Neural progenitor cell (in vitro differentiated cells): ENCODE measurements around the gene TRABD2B. TPM values are rescaled to one million over a fixed set of nuclear protein-coding genes. Genes with fewer than 3 reads are reported as not detected.

Experiments used
- DNase-seq: peaks from one replicate; pipeline ENCODE4 v3.0.0-alpha.2; 2016; ENCODE audit warnings: low spot score
- H2AFZ ChIP-seq: fragments of 200-600 bp; sonication (generic); replicated peaks from 2 replicates; pipeline ENCODE4 v1.6.1; 2016; ENCODE audit warnings: antibody characterized with exemption
- H3F3A ChIP-seq: fragments of 200-600 bp; sonication (generic); 2 replicates; pipeline ENCODE4 v1.6.1; 2016; ENCODE audit warnings: antibody characterized with exemption, low read depth
- H3K27ac ChIP-seq: fragments of 200-600 bp; sonication (generic); 2 replicates; pipeline ENCODE4 v1.5.1; 2016; ENCODE audit warnings: mild to moderate bottlenecking
- H3K27me3 ChIP-seq: fragments of 200-600 bp; sonication (generic); 2 replicates; pipeline ENCODE4 v1.6.1; 2016; ENCODE audit warnings: mild to moderate bottlenecking, moderate library complexity
- H3K36me3 ChIP-seq: fragments of 200-600 bp; sonication (generic); 2 replicates; pipeline ENCODE4 v1.5.1; 2016
- H3K4me1 ChIP-seq: fragments of 200-600 bp; sonication (generic); 2 replicates; pipeline ENCODE4 v1.6.1; 2016; ENCODE audit warnings: mixed run types
- H3K4me2 ChIP-seq: fragments of 200-600 bp; sonication (generic); 2 replicates; pipeline ENCODE4 v1.6.1; 2016
- H3K4me3 ChIP-seq: fragments of 200-600 bp; sonication (generic); 2 replicates; pipeline ENCODE4 v1.5.1; 2016
- H3K79me2 ChIP-seq: fragments of 200-600 bp; sonication (generic); 2 replicates; pipeline ENCODE4 v1.6.1; 2016; ENCODE audit warnings: low read depth
- H3K9ac ChIP-seq: fragments of 200-600 bp; sonication (generic); 2 replicates; pipeline ENCODE4 v1.6.1; 2016
- H3K9me3 ChIP-seq: fragments of 200-600 bp; sonication (generic); 2 replicates; pipeline ENCODE4 v1.5.1; 2016; ENCODE audit warnings: low read depth
- H4K20me1 ChIP-seq: fragments of 200-600 bp; sonication (generic); 2 replicates; pipeline ENCODE4 v1.6.1; 2016; ENCODE audit warnings: low read depth
- H3K27ac Mint-ChIP-seq: 3 replicates; pipeline ENCODE4 v1.8.0; 2021; ENCODE audit warnings: mixed read lengths
- H3K27me3 Mint-ChIP-seq: 2 replicates; pipeline ENCODE4 v1.8.0; 2022; ENCODE audit warnings: low read depth, mild to moderate bottlenecking, inconsistent platforms, moderate library complexity, mixed read lengths; ENCODE audit not compliant: insufficient read depth
- H3K36me3 Mint-ChIP-seq: 3 replicates; pipeline ENCODE4 v1.8.0; 2021; ENCODE audit warnings: mixed read lengths
- H3K4me1 Mint-ChIP-seq: 3 replicates; pipeline ENCODE4 v1.8.0; 2021; ENCODE audit warnings: mixed read lengths
- H3K4me3 Mint-ChIP-seq: 3 replicates; pipeline ENCODE4 v1.8.0; 2021; ENCODE audit warnings: mild to moderate bottlenecking, moderate library complexity, mixed read lengths
- H3K9me3 Mint-ChIP-seq: 3 replicates; pipeline ENCODE4 v1.8.0; 2020; ENCODE audit warnings: mixed read lengths
- CTCF ChIP-seq: fragments of 200-600 bp; sonication (generic); IDR thresholded peaks from 2 replicates; pipeline ENCODE4 v1.5.1; 2017; ENCODE audit warnings: antibody characterized with exemption, mild to moderate bottlenecking
- EZH2 ChIP-seq: fragments of 200-600 bp; sonication (generic); IDR thresholded peaks from 2 replicates; pipeline ENCODE4 v1.6.1; 2017; ENCODE audit warnings: antibody characterized with exemption, mild to moderate bottlenecking, moderate library complexity
- EZH2phosphoT487 ChIP-seq: fragments of 200-600 bp; sonication (generic); IDR thresholded peaks from 2 replicates; pipeline ENCODE4 v1.6.1; 2017; ENCODE audit warnings: antibody characterized with exemption
- total RNA-seq: library from RNA; depleted of rRNA; stranded (reverse); fragments of >200 nt; gene quantifications from 2 replicates; pipeline ENCODE4 v1.2.3, GENCODE V29; 2015; ENCODE audit warnings: low replicate concordance

Gene TRABD2B
- total RNA-seq, 1 donor from 2014 or later, result 0.09 TPM

- Mint-ChIP-seq H3K4me1 (peaks cover 49% of the 10 kb centered on the region), H3K9me3 (no peaks in the 10 kb centered on the region), H3K36me3 (no peaks in the 10 kb centered on the region), H3K27me3 (peaks cover 6% of the 10 kb centered on the region), H3K4me3 (no peak overlapping the region), H3K27ac (peak overlapping the region; percentile 97)
- no peak for TF ChIP-seq CTCF
- TF ChIP-seq EZH2, result no peak
- TF ChIP-seq EZH2phosphoT487, result no peak
- H3K79me2 ChIP-seq, result no peaks in the 10 kb centered on the region
- H3K27me3 ChIP-seq, result no peaks in the 10 kb centered on the region
- H3K9me3 ChIP-seq, result no peaks in the 10 kb centered on the region
- no peak overlapping the region for H3K4me2 ChIP-seq
- no peak overlapping the region for H3K4me3 ChIP-seq
- no peaks in the 10 kb centered on the region for H3K36me3 ChIP-seq
- H3K9ac ChIP-seq, result no peak overlapping the region
- H2AFZ ChIP-seq, result no peak overlapping the region
- H3K27ac ChIP-seq, result no peak overlapping the region
- no peaks in the 10 kb centered on the region for H4K20me1 ChIP-seq
- peaks cover 7% of the 10 kb centered on the region for H3K4me1 ChIP-seq
- no peaks in the 10 kb centered on the region for H3F3A ChIP-seq
- DNase-seq, result no peak
Observed at GRCh38 chr1:47814612-47815395, 182.4 kb downstream of the TRABD2B start.

GRCh38 chr1:47813970-47814369, 183.2 kb downstream of the TRABD2B start:
- Histone ChIP-seq H3K4me2 (no peak overlapping the region), H3K79me2 (no peaks in the 10 kb centered on the region), H3K27me3 (no peaks in the 10 kb centered on the region), H3K4me3 (no peak overlapping the region), H2AFZ (no peak overlapping the region), H3F3A (no peaks in the 10 kb centered on the region), H3K4me1 (peaks cover 7% of the 10 kb centered on the region), H3K27ac (no peak overlapping the region), H3K36me3 (no peaks in the 10 kb centered on the region), H3K9me3 (no peaks in the 10 kb centered on the region), H3K9ac (no peak overlapping the region), H4K20me1 (no peaks in the 10 kb centered on the region)
- Mint-ChIP-seq H3K4me3 (peak overlapping the region; percentile 9), H3K9me3 (no peaks in the 10 kb centered on the region), H3K27ac (peak overlapping the region; percentile 97), H3K27me3 (peaks cover 6% of the 10 kb centered on the region), H3K4me1 (peaks cover 49% of the 10 kb centered on the region), H3K36me3 (no peaks in the 10 kb centered on the region)
- DNase-seq, result no peak
- TF ChIP-seq EZH2phosphoT487 (no peak), EZH2 (no peak), CTCF (no peak)

- peaks cover 46% of the 10 kb centered on the region for H3K4me1 Mint-ChIP-seq
- Histone ChIP-seq H3K4me3 (no peak overlapping the region), H3K27ac (no peak overlapping the region), H4K20me1 (no peaks in the 10 kb centered on the region), H3K4me1 (peaks cover 7% of the 10 kb centered on the region), H3F3A (no peaks in the 10 kb centered on the region), H3K9ac (no peak overlapping the region), H3K27me3 (no peaks in the 10 kb centered on the region), H2AFZ (no peak overlapping the region), H3K9me3 (no peaks in the 10 kb centered on the region), H3K4me2 (no peak overlapping the region), H3K36me3 (no peaks in the 10 kb centered on the region), H3K79me2 (no peaks in the 10 kb centered on the region)
- H3K9me3 Mint-ChIP-seq, result no peaks in the 10 kb centered on the region
- no peak for TF ChIP-seq CTCF
- no peak for TF ChIP-seq EZH2phosphoT487
- TF ChIP-seq EZH2, result no peak
- DNase-seq, result no peak
- H3K4me3 Mint-ChIP-seq, result no peak overlapping the region
- H3K36me3 Mint-ChIP-seq, result no peaks in the 10 kb centered on the region
- H3K27me3 Mint-ChIP-seq, result peaks cover 6% of the 10 kb centered on the region
- peak overlapping the region; percentile 89 for H3K27ac Mint-ChIP-seq
Observed at GRCh38 chr1:47812904-47813514, 184.2 kb downstream of the TRABD2B start.
